Measurements from ENCODE around the gene MBNL1.
"Not testable (repeated sequence)": the region's sequence is repeated elsewhere in the genome, so short reads cannot be mapped to it uniquely, and the experiment has no call there.

The MBNL1 gene

DNA sequence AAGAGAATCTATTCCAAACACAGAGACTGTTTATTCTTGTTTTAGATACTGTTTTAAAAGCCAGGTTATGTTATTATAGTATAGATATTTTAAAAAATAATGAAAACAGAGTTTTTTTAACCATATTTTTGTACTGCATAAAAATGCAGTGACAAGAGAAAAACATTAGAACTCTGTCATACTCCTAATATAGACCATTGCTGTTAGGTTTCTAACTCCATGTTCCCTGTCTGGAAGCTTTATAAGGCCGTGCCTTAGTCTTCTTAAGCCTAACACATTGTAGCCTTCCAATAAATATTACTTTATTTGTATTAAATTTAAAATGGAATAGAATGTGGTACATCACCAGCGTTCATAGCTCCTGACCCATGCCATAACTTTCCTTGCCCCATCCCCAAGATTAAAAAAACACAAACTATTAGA, 53.2 kb downstream of the MBNL1 start:
- no peak for DNase-seq

DNA sequence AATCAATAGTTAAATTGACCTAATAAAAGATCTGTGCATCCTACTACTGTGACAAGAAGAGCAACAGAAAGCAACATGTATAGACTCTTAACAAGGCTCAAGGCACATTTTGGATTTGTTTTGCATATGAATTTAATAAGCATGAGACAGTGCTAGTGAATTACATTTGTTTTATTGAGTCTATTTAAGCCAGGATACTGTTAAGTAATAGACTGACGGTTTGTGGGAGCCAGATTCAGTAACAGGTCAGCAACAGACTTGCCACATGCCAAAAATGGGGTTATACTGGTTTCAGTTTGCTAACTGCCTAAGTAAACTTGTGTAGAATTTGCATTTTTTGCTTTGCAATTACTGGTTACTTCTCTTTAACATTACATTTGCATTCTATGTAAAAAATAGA, 54.0 kb downstream of the MBNL1 start:
- peak; percentile 49 for DNase-seq

DNA sequence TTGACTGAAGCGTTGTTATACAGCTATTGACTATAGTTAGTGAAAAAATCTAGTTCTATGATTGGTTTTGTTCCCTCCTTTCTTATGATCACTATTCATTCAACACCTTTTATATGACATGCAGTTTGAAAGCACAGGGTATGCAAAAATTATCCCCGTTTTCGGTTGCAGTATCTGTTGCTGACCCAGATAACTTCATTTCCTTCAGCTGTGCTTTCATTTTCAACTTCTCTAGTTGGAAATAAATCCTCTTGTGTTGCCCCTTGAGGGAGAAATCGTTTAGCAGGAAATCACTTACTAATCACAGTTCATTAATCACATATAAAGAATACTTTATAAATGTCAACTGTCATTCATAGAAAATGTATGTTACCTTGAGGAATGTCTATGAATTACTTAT, 55.1 kb downstream of the MBNL1 start:
- peak; percentile 66 for DNase-seq

DNA sequence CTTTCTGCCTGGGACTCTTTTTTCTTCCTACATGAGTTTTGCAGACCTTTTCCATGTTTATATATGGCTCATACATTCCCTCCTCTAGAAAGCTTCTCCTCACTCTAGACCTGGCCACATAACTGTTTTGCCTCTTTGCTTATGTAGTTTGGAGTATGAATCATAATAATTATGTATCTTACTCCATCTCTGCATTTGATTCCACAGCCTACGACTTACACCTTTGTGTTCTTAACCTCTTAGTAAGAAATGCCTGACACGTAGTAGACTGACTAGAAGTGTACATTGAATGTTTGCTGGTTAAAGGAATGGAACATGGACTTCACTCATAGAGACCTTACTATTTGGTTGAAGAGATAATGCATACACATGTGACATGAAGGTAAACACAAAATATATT, 56.4 kb downstream of the MBNL1 start:
- no peak for DNase-seq

DNA sequence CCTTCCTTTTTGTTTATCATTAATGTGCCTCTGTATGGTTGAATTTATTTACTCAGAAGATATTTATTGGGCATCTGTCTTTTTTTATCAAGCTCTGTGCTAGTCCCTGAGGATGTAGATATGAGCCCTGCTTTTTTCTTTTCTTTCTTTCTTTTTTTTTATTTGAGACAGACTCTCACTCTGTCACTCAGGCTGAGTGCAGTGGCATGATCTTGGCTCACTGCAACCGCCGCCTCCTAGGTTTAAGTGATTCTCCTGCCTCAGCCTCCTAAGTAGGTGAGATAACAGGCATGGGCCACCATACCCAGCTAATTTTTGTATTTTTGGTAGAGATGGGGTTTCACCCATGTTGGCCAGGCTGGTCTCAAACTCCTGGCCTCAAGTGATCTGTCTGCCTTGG, 58.5 kb downstream of the MBNL1 start:
- no peak for DNase-seq

DNA sequence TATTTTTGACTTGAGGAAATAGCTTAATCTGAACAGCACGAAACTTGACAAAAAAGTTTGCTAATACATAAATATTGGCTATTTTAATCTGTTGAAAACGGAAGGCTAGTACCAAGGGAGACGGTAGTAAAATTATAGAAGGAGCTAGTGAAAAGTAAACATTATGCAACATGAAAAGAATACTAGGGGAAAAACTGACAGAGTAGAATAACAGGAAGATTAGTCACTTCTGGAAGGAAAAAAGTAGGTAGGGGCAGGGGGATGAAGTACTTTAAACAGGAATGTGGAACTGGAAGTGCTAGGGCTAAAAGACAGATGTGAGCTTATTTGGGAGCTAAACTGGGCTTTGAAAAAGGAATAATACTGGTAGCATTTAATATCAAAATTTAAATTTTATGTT, 60.1 kb downstream of the MBNL1 start:
- DNase-seq = no peak

DNA sequence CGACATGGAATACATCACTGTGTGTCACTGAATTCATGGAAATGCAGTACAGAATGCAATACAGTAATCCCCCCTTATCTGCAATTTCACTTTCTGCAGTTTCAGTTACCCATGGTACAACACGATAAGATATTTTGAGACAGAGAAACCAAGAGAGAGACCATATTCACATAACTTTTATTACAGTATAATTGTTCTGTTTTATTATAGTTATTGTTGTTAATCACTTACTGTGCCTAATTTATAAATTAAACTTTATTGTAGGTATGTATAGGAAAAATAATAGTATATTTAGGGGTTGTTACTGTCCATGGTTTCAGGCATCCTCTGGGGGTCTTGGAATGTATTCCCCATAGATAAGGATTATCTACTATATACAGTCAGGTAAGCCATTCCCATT, 61.8 kb downstream of the MBNL1 start:
- DNase-seq = no peak

DNA sequence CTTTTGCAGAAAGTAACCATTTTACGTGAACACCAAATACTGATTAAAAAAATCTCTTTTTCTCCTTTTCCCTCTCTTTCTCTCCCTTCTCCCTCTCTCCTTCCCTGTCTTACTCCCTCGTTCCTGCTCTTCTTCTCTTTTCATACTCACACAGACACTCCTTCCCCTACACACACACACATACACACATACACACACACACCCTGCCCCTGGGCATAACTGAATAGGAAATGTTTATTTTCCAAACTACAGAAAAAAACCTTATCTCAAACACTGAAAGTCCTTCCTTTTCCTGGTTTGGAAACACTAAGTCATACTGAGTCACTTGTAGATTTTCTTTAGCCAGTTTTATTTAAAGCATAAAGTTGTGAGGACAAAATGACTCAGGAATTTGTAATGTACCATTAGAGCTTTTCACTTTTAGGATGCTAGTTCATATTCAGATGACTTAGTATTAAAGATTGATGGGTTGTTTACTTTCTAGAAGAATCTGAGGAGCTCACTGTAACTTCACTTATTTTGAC, 62.4 kb downstream of the MBNL1 start:
- DNase-seq = peak; percentile 47

DNA sequence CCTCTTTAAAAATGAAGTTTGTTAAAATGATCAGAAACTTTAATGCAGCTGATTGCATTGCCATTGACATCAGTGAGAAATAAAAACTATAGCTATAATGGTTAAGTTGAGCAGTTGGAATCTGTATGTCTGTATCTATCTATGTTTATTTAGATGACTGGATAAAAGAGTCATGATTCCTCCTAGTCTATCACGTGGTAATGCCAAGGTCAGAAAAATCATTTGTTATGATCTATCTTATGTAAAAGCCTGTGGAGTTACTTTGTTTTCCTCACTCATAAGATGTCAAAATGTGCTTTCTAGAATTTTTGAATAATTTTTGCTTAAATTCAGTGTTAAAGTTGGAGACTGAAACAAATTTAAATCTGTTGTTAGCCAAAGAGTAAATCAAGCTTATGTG, 63.3 kb downstream of the MBNL1 start:
- DNase-seq = no peak

DNA sequence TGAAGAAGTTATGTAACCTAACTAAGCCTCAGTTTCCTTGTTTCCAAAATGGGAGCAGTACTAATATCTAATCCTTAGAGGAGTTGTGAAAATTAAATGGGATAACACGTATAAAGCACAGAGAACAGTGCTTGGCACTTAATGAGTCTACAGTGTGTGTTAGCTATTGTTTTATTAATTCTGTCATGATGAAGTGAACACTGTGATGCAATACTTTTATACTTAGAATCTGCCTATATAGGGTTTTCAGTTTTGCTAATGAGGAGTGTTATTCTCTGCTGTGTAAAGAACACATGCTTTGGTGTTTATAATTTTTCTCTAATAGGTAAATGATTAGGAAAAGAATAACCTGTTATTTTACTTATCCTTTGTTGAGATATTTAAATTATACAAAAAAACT, 65.2 kb downstream of the MBNL1 start:
- DNase-seq = no peak

DNA sequence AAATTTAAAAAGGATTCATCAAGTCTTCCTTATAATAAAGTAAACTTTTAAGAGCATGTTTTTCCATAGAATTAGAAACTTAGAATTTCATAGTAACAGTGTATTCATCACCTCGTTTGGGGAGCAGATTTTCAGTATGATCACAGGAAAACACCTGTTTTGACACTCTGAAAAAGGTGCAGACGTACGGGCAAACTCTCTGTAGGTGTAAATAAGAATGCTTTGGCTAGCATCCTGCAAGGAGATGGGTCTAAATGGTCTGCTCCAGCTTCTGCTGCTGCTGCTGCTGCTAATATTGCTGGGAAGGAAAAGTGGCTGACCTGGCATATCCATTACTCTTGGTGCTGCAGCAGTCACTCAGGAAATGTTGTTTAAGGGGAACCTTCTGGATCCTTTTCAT, 66.0 kb downstream of the MBNL1 start:
- DNase-seq = no peak

DNA sequence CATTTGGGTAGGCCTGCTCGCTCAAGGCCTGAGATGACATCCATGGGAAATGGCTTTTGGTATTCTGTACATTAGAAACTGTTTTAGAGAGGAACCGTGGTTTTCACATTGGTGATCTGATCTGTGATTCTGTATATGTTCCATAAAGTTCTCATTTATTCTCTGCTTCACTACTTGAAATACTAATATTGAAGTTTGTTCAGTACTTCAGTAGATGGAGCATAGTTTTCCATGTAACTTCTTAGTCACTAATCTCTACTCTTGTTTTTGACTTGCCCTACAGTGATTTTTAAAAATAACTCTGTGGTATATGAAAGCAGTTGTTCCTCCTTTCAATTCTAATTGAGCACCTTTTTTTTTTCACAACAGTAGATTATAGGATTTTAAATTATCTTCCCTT, 66.5 kb downstream of the MBNL1 start:
- no peak for DNase-seq

DNA sequence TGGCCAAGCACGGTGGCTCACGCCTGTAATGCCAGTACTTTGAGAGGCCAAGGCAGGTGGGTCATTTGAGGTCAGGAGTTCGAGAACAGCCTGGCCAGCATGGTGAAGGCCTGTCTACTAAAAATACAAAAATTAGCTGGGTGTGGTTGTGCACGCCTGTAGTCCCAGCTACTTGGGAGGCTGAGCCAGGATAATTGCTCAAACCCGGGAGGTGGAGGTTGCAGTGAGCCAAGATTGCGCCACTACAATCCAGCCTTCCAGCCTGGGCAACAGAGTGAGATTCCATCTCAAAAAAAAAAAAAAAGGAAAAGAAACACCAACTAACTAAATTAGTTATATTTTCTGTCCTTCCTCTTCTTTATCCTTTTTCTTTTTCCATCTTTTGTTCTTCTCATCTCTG, 68.6 kb downstream of the MBNL1 start:
- DNase-seq = not testable (repeated sequence)

DNA sequence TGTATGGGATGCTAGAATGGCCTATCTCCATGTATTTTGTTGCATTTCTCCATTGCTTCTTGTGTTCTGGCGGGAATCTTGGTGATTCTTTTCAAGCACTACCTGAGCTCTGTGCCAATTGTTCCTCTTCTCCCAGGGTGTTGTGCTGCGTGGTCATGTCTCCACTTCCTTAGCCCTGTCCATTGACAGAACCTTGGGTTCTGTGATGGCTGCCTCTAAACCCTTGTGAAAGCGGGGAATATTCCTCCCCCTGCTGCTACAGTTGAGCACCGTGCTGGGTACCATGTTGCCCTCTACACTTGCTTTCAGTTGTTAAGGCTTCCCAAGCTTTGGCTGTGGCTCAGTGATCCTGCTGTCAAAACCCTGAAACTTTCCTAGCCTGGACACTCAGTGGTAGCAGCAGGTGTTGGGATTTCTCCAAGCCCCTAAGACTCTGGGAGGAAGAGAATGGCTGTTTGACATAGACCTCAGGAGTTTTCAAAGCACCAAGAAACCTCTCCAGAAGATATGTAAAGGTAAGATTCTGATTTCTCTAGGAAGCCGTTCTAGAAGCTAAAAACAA, 69.5 kb downstream of the MBNL1 start:
- no peak for DNase-seq

DNA sequence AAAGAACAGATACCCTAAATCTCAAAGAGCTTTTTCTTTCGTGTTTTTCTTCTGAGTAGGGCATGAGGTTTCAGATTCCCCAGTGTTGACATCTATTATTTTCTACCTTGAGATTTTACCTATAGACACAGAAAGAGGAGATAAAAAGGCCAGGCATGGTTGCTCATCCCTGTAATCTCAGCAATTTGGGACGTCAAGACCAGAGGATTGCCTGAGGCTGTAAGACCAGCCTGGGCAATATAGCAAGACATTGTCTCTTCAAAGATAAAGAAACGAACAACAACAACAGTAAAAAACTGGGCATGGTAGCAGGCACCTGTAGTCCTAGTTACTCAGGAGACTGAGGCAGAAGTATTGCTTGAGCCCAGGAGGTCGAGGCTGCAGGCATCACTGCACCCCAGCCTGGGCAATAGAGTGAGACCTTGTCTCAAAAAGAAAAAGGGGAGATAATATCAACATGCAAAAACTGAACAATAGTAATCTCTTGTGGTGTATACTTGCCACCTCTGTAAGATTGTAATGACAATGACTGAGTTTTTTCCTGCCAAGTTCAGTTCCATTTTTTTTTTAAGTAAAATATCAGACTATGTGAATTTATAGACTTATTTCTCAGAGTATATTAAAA, 71.3 kb downstream of the MBNL1 start:
- no peak for DNase-seq

DNA sequence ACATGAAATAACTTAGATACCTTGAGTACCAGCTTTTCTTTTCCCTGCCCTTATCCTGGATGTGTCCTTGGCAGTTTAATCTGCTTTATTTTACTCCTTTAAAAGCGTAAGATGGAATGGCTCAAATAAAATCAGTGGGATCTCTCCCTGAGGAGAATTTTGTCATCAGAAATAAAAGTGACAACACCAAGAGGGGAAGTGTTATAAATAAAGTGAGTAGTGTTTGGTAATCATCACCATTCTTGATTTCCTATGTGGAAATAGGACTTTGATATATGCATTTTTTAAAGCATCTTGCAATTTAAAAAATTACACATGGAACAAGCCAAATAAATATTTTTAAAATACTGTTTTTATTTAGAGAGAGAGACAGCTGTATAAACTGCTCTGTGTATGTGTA, 76.5 kb downstream of the MBNL1 start:
- no peak for DNase-seq

DNA sequence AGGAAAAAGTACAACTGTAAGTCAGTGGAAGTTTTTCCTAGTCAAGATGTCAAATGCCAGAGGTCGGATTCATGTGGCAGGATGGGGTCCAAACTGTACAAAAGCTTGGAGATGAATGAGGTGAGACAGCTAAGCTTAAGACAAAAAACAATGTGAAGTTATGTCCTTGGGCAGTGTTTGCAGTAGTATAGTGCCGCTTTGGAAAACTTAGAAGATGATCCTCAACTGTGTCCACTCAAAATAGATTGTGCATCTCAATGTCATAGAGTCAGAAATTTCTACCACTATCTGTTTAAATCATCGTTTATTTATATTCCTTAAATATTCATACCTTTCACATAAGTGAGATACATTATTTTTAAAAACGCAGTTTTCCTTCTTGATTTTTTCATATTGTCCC, 77.3 kb downstream of the MBNL1 start:
- DNase-seq = no peak

DNA sequence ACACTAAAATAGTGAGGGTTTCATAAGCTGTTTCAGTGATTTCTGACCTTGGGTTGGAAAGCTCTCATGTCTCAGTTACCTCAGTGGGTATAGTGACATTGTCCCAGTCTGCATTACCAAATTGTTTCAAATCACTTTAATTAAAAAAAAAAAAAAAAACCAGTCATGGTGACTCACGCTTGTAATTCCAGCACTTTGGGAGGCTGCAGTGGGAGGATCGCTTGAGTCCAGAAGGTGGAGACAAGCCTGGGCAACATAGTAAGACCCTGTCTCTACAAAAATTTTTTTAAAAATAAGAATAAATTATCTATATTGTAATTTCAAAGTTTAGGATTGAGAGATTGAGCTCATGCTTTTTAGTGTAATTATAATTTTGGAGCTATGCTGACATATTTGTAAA, 78.0 kb downstream of the MBNL1 start:
- no peak for DNase-seq

DNA sequence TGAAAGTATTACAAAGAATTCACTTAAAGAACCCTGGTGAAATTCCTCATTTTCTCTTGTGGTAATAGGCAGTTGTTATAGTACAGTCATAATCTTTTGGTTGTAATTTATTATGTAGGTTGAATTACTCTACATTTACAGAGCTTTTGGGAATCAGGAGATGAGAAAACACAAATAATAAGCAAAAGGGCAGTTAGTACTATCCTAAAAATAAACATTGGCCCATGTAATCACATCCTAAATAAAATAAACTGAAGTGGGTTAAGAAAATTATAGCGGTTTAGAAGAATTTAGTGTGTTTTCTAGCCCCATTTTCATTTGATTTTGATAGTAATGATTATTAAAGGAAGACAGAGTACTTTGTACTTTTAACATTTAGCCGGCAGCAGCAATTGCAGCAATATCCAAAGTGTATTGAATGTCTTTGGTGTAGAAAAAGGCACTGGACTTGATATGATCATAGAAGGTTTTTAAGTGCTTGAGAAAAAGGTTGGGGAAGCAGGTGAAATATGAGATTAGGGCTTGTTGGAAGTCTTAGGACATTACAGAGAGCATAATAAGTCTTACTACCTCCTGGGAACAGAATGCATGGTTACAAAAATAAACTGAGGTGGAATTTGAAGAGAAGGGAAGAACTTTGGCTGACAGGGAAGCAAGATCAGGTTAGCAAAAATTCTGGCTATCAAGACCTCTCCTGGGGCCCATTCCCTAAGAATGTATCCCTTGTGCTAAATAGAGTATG, 79.9 kb downstream of the MBNL1 start:
- DNase-seq = no peak

DNA sequence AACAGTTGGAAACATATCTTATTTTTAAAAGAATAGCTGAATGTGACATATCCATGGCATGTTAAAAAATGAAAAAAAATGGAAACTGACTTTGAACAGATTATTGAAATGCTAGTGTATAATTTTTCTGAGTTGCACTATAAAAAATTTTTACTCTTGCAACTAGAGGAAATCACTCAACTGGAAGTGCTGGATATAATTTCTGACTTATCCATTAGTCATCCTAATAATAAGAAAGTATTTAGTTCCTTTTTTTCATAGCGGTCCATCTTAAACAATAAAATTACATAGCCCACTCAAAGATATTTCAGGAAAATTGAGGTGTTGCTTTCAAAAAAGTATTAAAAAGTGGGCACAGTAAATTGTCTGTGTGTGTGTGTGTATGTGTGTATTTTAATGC, 80.7 kb downstream of the MBNL1 start:
- no peak for DNase-seq

DNA sequence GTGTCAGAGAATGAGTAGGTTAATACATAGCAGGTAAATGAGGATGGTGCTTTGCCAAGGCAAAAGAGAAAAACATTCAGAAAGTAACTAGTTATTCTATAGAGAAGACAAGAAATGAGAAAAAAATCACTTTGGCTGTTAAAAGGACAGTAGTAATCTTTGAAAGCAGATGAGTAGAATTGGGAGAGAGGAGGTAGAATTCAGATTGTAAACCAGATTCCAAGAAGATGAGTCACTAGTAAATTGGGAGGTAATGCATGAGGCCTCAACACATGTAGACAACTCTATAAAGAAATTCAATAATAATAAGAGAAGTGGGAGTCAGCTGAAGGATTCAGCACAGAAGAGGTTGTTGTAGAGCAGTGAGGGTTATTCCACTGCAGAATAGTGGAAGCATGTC, 81.4 kb downstream of the MBNL1 start:
- DNase-seq = no peak

DNA sequence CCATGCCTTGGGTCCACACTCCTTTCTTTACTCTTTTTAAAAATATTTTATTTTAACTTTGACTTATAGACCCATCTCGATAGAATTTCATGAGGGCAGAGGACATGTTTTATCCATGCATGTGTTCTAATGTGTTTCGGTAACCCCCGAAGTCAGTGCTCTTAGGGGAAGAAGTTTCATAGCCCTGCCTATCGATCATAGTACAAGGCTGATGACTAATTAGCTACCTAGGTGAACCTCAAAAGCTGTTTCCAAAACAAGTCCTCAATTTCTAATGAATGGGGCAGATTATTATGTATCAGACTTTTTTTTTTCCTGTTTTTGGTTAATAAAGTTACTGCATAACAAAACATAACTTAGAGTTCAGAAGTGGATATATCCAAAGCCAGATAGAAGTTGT, 82.0 kb downstream of the MBNL1 start:
- no peak for DNase-seq

DNA sequence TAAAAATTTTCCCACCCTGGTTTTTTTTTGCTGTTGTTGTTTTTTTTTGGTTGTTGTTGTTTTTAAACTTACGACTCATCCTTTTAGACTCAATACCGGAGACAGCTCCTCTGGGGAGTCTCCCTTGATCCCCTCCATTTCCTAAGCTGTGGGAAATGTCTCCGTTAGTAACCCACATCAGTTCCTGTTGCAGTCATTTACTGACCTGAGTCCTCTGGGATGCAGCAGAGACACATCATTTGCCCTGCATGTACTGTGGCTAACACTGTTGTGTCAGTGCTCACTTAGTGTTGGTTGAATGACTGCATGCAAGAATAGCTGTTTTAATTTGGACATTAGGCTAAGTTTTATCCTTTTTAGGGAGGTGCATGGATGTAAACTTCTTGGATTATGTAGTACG, 83.8 kb downstream of the MBNL1 start:
- peak; percentile 41 for DNase-seq

DNA sequence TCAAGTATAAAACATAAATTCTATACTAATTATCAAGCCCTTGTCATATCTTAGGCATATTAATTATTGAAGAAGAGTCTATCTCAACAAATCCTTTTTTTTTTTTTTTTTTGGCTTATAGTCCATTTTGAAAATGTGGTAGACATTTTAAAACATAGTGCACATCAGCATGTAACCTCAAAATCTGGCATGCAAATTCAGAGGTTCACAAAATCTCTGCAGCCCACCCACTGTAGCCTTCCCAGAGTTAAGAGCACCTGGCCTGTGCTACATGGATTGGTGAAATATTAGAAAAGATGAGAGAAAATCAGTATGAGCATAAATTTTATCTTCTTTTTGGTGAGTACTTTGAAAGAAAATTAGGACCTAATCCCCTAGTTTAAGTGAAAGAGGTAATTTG, 84.8 kb downstream of the MBNL1 start:
- no peak for DNase-seq

Data from activated CD4-positive, alpha-beta T cell treated with anti-CD3 and anti-CD28 coated beads, Interleukin-2, Interleukin-6, amounts not matched to agents 100 ng/mL and 50 ng/mL, durations not matched to agents 16 hours and 8 hours (primary cell).